K562 treated with DMSO at 1 percent for 24 hours (cell line): ENCODE results near the gene INTS15. TPM values are rescaled to one million over a fixed set of nuclear protein-coding genes. Genes with fewer than 3 reads are reported as not detected.

ENCODE experiments used
- total RNA-seq: library from RNA; unstranded; fragments of 300-600 nt; gene quantifications from 2 replicates; pipeline ENCODE4 v1.2.3, GENCODE V29; 2022; ENCODE audit warnings: low read depth; ENCODE audit not compliant: insufficient read depth

Gene INTS15
- 57.7 and 59.1 TPM in 2 replicates for total RNA-seq

GRCh38 chr7:6589829-6590644, at the start of gene INTS15:
Gene INTS15, plus strand, starts transcription at chr7:6590021. Its CDS starts 263 bp downstream, at chr7:6590284.

GRCh38 chr7:6551016-6551511, 38.8 kb upstream of the INTS15 start, which contains the start of gene GRID2IP:
Gene GRID2IP, minus strand, starts transcription at chr7:6551461. Its CDS starts 25 bp downstream, at chr7:6551436.

DNA sequence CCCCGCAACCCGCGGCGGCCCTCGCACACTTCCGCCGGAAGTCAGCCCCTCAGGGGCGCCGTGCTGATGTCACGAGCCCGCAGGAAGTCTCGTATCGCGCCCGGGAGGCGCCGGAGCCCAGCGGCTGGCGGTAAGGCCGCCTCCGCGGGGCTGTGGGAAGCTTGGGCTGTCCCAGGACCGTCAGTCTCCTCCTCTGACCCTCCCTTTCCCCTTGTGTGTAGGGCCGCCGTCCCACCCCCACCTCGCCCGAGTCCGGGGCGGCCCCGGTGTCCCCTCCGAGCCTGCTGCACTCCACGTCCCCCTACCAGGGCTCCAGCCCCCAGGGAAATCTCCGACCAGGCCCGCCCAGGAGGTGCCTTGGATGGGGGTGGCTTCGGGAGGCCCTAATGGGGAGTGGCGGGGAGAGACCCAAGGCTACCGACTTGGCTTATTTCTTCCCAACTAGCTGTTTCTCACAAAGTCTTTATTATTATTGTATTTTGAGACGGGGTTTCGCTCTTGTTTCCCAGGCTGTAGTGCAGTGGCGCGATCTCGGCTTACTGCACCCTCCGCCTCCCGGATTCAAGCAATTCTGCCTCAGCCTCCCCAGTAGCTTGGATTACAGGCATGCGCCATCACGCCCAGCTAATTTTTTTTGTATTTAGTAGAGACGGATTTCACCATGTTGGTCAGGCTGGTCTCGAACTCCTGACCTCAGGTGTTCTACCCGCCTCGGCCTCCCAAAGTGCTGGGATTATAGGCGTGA, 12.3 kb upstream of the INTS15 start, which contains the start of gene ZDHHC4:
Gene ZDHHC4 (plus strand): TSS at position 86 of the 745 bp plus-strand sequence. CDS start 3,108 bp downstream, outside the sequence.

GRCh38 chr7:6614953-6615722, 25.3 kb downstream of the INTS15 start, which contains the start of gene ZNF853:
Gene ZNF853, plus strand, starts transcription at chr7:6615610. Its CDS starts 565 bp downstream, at chr7:6616175.

DNA sequence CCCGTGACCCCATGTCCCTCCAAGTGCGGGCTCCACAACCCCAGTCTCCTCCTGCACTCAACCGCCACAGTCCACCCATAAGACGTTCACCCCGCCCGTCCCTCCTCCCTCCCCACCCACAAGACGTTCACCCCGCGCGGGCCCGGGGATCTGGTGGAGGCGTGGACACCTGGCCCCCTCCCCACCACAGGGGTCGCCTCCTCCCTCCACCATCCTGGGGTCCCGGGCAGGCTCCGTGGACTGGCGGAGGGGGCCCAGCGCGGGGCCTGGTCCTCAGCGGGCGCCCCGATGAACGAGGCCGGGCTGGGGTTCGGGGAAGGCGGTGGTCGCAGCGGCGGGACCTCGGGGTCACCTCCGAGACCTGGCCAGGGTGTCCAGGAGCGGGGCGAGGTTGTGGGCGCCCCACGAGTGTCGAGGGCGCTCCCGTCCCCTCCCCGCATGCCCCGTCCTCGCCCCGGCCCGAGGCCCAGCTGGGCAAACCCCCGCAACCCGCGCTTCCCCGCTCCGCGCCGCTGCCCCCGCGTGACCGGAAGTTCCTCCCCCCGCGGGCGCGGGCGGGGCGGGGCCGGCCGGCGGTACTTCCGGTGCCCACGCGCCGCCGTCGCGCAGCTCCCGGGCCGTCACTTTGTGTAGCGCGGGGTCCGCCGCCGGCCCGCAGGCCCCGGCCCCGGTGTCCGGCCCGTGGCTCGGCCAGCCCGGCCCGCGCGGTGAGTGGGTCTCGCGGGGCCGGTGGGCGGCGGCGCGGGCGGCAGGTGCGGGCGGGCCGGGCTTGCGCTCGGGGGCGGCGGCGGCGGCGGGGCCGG, 47.1 kb downstream of the INTS15 start, which contains the start of gene ZNF316:
Gene ZNF316 (plus strand): TSS at position 578 of the 803 bp plus-strand sequence. CDS start 5,092 bp downstream, outside the sequence.

Other genes with a start within 250 kb of the INTS15 start
- gene FAM220A, start 241.1 kb upstream of the INTS15 start, total RNA-seq: 23.2 and 57.5 TPM in 2 replicates
- gene RAC1, start 215.5 kb upstream of the INTS15 start, total RNA-seq: 158 and 163 TPM in 2 replicates
- gene DAGLB, start 142.1 kb upstream of the INTS15 start, total RNA-seq: 21.0 and 28.3 TPM in 2 replicates
- 56.3 and 58.8 TPM in 2 replicates for gene KDELR2, start 105.9 kb upstream of the INTS15 start, total RNA-seq
- not detected in 2 replicates for gene GRID2IP, start 38.6 kb upstream of the INTS15 start, total RNA-seq
- 78.9 and 81.2 TPM in 2 replicates for gene ZDHHC4, start 12.6 kb upstream of the INTS15 start, total RNA-seq
- 0.10 and 0.20 TPM in 2 replicates for gene ZNF853, start 25.6 kb downstream of the INTS15 start, total RNA-seq
- 34.0 and 35.5 TPM in 2 replicates for gene ZNF316, start 47.3 kb downstream of the INTS15 start, total RNA-seq
- 8.4 and 11.5 TPM in 2 replicates for gene ZNF12, start 116.9 kb downstream of the INTS15 start, total RNA-seq
- gene RSPH10B2, start 164.1 kb downstream of the INTS15 start, total RNA-seq: not detected in 2 replicates
- 13.5 and 14.0 TPM in 2 replicates for gene CCZ1B, start 236.3 kb downstream of the INTS15 start, total RNA-seq